ENCODE results near the gene GPC5. TPM values are rescaled to one million over a fixed set of nuclear protein-coding genes. Genes with fewer than 3 reads are reported as not detected.

The GPC5 gene
- total and polyA plus RNA-seq, 10 donors = 0.04 to 0.83 (median 0.26) TPM; not detected in 3

- H3K4me3 ChIP-seq = no peak overlapping the region
- no peaks in the 10 kb centered on the region for H3K36me3 ChIP-seq
- 70 to 95% (median 83%) methylated on average over 3 of the region's 3 CpGs for WGBS, 5 donors
- no peak overlapping the region for H3K27ac ChIP-seq
- H3K4me1 ChIP-seq = no peaks in the 10 kb centered on the region
- no peaks in the 10 kb centered on the region for H3K27me3 ChIP-seq (replicated peaks in 1 of 7)
- no peak for DNase-seq
- peaks cover 0 to 13% (median 0%) of the 10 kb centered on the region in 8 donors for H3K9me3 ChIP-seq
- TF ChIP-seq POLR2AphosphoS5 (IDR thresholded peaks at IDR 0.05) (no peak), POLR2A (IDR thresholded peaks at IDR 0.05) (no peak), CTCF (IDR thresholded peaks at IDR 0.05 in 8 of 11, conservative IDR thresholded peaks at IDR 0.05 in 3 of 11) (no peak)
- intact Hi-C loops (cut with DNase I; ENCODE audit: low total_unique reads) = no loop called here
These were observed 118.4 kb downstream of the GPC5 start for GRCh38 chr13:91516799-91517198.

GRCh38 chr13:91520952-91521351, 122.5 kb downstream of the GPC5 start:
- no peaks in the 10 kb centered on the region for H3K36me3 ChIP-seq
- no peaks in the 10 kb centered on the region for H3K27me3 ChIP-seq (replicated peaks in 1 of 7)
- no peaks in the 10 kb centered on the region for H3K4me1 ChIP-seq
- no peak for TF ChIP-seq CTCF (IDR thresholded peaks at IDR 0.05 in 8 of 11, conservative IDR thresholded peaks at IDR 0.05 in 3 of 11)
- no peak for TF ChIP-seq POLR2AphosphoS5 (IDR thresholded peaks at IDR 0.05)
- TF ChIP-seq POLR2A (IDR thresholded peaks at IDR 0.05) = no peak
- no peak overlapping the region for H3K27ac ChIP-seq
- intact Hi-C loops (cut with DNase I; ENCODE audit: low total_unique reads) = no loop called here
- peaks cover 0 to 12% (median 0%) of the 10 kb centered on the region in 8 donors for H3K9me3 ChIP-seq
- no peak for DNase-seq
- no peak overlapping the region for H3K4me3 ChIP-seq

- whole genome bisulfite sequencing, 5 donors = 78 to 86% (median 81%) methylated on average over 3 of the region's 3 CpGs
- intact Hi-C loops (cut with DNase I; ENCODE audit: low total_unique reads) = no loop called here
- Histone ChIP-seq H3K27ac (no peak overlapping the region), H3K4me1 (no peaks in the 10 kb centered on the region), H3K27me3 (replicated peaks in 1 of 7) (no peaks in the 10 kb centered on the region), H3K4me3 (no peak overlapping the region), H3K36me3 (no peaks in the 10 kb centered on the region), H3K9me3 (peaks cover 0 to 8% (median 0%) of the 10 kb centered on the region in 8 donors)
- TF ChIP-seq POLR2AphosphoS5 (IDR thresholded peaks at IDR 0.05) (no peak), POLR2A (IDR thresholded peaks at IDR 0.05) (no peak), CTCF (IDR thresholded peaks at IDR 0.05 in 8 of 11, conservative IDR thresholded peaks at IDR 0.05 in 3 of 11) (no peak)
- DNase-seq = no peak
These were observed 124.7 kb downstream of the GPC5 start for GRCh38 chr13:91523116-91523515.

- Histone ChIP-seq H3K9me3 (peaks cover 0 to 8% (median 0%) of the 10 kb centered on the region in 8 donors), H3K4me3 (no peak overlapping the region), H3K4me1 (no peaks in the 10 kb centered on the region), H3K27ac (no peak overlapping the region), H3K36me3 (no peaks in the 10 kb centered on the region), H3K27me3 (replicated peaks in 1 of 7) (no peaks in the 10 kb centered on the region)
- 74 to 88% (median 80%) methylated on average over 3 of the region's 3 CpGs for WGBS, 5 donors
- intact Hi-C loops (cut with DNase I; ENCODE audit: low total_unique reads) = no loop called here
- TF ChIP-seq POLR2AphosphoS5 (IDR thresholded peaks at IDR 0.05) (no peak), POLR2A (IDR thresholded peaks at IDR 0.05) (no peak), CTCF (IDR thresholded peaks at IDR 0.05 in 8 of 11, conservative IDR thresholded peaks at IDR 0.05 in 3 of 11) (no peak)
- DNase-seq = no peak
These were observed 128.2 kb downstream of the GPC5 start for GRCh38 chr13:91526543-91527033.

Measured in spleen (tissue), 11 donors.